HG03196 (cell line): Measurements from ENCODE around the gene LUC7L.
"Not testable (repeated sequence)": the region's sequence is repeated elsewhere in the genome, so short reads cannot be mapped to it uniquely, and the experiment has no call there.

Source experiments
- ATAC-seq: cut with Tn5 transposase; IDR thresholded peaks from one replicate; pipeline ENCODE4 v1.9.1; 2021; ENCODE audit not compliant: unreplicated experiment

LUC7L gene

DNA sequence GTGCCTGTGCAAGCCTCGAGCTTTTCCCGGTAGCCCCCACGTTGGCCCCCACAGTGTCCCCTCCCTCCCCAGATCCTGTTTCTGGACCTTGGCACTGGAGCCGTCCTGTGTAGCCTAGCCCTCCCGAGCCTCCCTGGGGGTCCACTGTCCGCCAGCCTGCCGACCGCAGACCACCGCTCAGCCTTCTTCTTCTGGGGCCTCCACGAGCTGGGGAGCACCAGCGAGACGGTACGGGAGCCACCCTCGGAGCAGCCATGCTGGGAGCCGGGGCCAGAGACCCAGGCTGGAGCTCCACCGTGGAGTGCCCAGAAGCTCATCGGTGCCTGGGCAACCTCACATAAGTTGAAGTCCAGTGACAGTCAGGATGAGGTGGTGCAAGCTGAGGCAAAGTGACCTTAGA, 34.7 kb upstream of the LUC7L start:
- no peak for ATAC-seq

DNA sequence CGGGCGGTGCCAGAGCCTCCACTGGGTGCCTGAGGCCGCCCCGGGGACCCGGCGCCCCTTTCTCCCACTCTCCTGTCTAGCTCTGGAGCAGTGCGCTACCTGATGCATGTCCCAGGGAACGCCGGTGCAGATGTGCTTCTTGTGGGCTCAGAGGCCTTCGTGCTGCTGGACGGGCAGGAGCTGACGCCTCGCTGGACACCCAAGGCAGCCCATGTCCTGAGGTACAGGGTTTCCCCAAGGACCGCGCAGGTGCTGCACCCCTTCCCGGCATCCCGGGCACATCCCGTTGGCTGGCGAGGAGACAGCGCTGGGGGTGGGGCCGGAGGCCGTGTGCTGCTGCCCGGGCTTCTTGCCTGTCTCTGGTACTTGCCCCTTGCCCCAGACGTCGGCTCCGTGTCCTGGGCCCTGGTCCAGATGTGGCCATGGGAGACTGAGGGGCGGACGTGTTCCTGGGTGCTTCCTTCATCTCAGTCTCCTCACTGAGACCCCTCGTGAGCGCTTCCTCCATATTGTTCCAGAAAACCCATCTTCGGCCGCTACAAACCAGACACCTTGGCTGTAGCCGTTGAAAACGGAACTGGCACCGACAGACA, 34.0 kb upstream of the LUC7L start:
- no peak for ATAC-seq

DNA sequence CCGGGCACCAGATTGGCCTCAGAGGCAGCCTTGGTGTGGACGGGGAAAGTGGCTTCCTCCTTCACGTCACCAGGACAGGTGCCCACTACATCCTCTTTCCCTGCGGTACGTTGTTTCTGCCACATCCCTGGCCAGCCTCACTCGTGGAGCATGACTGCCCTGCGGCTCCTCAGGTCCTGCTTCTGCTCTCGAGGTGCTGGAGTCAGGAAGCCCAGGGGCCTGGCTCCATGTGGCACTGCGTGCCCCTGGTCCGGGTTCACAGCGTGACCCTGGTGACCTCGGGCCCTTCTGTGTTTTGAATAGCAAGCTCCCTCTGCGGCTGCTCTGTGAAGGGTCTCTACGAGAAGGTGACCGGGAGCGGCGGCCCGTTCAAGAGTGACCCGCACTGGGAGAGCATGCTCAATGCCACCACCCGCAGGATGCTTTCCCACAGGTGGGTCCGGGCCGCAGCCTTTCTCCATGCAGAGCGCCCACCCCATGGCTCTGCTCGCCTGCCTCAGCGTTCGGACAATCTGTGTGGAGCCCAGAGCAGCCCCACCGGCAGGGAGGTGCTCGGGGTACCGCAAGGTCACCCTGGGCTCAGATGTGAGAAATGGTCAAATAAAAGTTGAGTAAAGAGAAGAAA, 33.0 kb upstream of the LUC7L start:
- ATAC-seq, result no peak

DNA sequence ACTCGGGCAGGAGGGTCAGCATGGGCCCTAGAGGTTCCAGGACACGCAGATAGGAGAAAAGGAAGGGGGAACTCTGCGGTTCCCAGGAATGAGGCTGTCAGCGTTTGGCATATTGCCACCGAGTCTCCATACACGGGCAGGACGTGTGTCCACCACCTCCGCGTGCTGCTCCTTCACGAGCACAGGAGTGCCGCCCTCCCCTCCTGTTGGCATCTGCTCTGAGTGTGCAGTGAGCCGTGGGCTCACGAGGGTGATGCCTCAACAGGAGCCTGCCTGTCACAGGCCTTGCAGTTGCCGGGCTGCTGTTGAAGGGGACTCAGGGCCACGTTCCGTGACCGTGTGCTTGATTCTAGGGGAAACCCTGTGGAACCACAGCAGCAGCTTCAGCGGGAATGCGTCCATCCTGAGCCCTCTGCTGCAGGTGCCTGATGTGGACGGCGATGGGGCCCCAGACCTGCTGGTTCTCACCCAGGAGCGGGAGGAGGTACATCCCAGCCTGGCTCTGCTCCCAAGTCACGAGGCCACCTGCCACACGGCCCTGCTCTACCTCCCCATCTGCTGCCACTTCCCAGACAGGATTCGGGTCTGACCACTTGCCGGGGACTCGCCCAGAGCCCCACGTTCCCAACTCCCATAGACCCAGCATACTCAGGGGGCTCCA, 31.9 kb upstream of the LUC7L start:
- no peak for ATAC-seq

DNA sequence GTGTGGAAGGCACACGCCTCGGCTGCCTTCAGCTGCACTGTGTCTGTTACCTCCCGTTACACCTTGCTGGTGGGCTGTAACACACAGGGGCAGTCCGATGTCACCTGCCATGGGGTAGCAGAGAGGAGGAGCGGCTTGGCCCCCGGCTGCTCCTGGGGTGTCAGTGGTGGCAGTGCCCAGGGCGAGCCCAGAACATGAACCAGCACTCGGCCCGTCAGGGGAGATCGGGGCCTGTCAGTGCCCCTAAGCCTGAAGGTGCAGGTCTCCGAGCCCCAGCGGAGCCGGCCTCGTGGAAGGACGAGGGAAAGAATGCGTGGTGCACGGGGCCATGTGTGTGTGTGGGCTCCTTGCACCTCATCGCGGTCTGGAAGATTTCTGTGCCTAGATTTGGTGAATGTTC, 31.1 kb upstream of the LUC7L start:
- no peak for ATAC-seq

DNA sequence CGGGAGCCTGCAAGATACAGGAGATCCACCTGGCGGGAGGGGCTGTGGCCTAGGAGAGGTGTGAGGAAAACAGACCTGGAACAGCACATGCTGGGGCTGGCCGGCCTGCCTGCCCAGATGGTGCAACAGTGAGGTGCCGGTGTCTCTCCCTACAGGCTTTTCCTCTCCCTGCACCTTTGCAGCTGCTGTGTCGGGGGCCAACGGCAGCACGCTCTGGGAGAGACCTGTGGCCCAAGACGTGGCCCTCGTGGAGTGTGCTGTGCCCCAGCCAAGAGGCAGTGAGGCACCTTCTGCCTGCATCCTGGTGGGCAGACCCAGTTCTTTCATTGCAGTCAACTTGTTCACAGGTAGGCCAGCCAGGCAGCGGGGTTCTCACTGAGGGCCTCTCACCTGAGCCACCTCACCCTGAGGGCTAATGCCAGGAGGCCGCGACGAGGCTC, 30.6 kb upstream of the LUC7L start:
- ATAC-seq, result no peak

DNA sequence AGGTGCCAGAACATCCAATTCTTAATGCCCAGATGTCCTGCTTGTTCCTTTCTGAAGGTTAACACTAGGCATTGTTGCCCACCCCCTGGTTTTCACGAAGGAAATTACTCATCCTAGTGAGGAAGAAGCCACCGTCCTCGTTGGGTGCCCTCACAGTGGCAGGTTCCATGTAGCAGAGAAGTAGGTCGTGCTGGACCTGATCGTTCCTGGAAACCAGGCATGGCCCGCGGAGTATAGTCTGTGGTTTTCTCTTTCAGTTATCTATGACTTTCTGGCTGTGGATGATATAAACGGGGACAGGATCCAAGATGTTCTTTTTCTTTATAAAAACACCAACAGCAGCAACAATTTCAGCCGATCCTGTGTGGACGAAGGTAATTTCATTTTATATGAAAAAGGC, 30.0 kb upstream of the LUC7L start:
- ATAC-seq, result no peak

DNA sequence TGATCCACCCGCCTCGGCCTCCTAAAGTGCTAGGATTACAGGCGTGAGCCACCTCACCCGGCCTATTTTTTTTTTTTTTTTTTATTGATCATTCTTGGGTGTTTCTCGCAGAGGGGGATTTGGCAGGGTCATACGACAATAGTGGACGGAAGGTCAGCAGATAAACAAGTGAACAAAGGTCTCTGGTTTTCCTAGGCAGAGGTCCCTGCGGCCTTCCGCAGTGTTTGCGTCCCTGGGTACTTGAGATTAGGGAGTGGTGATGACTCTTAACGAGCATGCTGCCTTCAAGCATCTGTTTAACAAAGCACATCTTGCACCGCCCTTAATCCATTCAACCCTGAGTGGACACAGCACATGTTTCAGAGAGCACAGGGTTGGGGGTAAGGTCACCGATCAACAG, 28.8 kb upstream of the LUC7L start:
- ATAC-seq, result not testable (repeated sequence)

DNA sequence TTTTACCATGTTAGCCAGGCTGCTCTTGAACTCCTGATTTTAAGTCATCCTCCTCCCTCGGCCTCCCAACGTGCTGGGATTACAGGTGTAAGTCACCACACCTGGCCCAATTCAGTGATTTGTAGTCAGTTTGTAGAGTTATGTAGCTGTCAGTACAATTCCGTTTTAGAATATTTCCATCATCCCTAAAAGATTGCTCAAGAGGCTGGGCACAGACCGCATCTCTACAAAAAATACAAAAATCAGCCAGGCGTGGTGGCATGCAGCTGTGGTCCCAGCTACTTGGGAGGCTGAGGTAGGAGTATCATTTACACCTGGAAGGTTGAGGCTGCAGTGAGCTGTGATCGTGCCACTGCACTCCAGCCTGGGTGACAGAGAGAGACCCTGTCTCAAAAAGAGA, 25.9 kb upstream of the LUC7L start:
- ATAC-seq, result no peak

DNA sequence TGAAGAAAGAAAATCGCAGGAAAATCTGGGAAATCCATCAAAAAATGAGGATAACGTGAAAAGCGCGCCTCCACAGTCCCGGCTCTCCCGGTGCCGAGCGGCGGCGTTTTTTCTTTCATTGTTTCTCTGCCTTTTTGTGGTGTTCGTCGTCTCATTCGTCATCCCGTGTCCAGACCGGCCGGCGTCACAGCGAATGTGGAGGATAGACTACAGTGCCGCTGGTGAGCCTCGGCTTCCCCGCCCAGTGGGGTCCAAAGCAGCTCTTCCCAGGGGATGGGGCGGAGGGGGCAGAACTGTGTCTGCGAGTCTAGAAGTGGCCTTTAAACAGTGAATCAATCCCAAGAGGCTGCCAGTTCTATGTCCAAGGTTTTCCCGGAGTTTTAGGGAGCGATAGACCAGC, 25.2 kb upstream of the LUC7L start:
- no peak for ATAC-seq

DNA sequence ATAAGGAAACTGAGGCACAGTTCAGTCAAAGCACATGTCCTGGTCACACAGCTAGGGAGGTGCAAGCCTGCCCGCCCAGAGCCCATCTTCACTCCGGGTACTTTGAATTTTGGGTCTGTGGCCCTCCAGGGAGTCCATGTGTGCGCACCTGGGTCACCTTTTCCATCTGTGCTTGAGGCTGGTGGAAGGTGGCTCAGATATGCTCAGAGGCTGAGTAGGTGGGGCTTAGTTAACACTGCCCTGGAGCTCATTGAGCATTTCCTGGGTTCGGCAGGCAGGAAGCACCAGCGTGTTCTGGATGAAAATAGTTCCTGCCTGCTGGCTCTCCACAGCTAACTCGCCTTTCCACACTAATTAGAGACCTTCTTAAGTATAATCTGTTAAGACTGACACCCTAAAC, 24.6 kb upstream of the LUC7L start:
- ATAC-seq, result no peak

DNA sequence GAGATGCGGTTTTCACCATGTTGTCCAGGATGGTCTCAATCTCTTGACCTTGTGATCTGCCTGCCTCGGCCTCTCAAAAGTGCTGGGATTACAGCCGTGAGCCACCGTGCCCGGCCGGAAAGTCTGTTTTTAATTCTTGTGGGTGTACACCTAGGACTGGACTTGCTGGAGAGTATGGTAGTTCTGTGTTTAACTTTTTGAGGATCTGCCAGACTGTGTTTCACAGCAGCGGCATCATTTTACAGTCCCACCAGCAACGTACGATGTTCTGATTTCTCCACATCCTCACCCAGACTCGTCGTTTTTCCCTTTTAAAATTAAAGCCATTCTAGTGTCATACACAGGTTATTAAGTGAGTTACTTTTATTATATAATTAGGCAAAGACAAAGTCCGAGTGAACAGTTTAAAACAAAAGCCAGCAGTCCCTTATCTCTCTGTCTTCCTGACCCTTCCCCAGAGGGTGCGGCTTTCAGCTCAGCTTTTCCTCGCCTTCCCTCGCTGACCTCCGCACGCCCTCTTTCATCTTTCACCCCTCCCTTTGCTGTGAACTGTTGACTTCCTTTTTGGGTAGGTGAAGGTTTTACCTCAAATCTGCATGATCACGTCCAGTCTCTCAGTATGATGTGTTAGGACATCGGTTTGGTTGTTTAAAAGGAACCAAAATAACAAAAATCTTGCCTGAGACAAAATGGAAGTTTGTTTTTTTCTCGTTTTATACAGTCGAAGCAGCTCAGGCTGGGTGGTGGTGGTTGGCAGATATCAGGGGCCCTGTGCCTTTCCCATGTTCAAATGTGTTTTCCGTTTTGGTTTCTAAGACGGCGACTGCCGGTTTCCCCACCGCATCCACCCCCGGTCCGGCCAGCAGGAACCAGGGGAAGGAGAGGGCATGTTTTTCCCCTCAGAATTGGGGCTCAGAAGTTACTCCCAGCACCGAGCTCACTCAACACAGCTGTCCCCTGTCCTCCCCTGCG, 23.4 kb upstream of the LUC7L start:
- ATAC-seq, result no peak

DNA sequence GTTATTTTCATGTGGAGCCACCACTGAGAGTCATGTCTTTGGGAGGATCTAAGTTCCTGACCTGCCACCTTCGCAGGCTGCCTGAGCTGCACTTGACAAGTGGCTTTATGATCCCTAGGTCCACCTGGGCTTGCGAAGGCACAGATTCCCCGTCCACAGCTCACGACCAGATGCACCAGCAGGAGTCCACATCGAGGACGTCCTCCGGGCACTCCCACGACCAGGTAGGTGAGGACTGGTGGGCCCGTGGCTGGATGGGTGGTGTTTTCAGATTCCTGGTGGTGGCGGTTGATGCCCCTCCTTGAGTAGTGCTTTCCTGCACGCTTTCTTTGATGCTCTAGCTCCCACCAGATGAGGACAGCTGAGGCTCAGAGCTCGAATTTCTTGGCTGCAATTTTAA, 20.2 kb upstream of the LUC7L start:
- ATAC-seq, result no peak

DNA sequence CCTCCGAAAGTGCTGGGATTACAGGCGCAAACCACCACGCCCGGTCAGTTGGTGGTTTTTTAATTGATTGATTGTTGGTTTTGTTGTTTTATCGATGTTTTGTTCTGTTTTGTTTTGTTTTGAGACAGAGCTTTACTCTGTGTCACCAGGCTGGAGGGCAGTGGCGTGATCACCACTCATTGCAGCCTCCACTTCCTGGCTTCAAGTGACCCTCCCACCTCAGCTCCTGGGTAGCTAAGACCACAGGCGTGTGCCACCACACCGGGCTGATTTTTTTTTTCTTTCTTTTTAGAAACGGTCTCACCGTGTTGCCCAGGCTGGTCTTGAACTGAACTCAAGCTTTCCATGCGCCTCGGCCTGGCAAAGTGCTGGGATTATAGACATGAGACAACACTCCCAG, 17.8 kb upstream of the LUC7L start:
- ATAC-seq, result no peak

DNA sequence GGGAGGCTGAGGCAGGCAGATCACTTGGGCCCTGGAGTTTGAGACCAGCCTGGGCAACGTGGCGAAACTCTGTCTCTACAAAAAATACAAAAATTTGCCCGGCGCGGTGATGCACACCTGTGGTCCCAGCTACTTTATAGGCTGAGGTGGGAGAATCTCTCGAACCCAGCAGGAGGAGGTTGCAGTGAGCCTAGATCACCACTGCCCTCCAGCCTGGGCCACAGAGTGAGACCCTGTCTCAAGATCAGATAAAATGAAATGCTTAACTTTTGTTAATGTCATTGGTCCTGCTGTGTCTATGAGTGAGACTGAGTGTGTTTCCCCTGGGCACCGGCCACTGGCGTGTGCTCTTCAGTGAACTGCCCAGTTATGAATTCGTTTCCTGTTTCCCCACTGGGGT, 15.9 kb upstream of the LUC7L start:
- no peak for ATAC-seq

DNA sequence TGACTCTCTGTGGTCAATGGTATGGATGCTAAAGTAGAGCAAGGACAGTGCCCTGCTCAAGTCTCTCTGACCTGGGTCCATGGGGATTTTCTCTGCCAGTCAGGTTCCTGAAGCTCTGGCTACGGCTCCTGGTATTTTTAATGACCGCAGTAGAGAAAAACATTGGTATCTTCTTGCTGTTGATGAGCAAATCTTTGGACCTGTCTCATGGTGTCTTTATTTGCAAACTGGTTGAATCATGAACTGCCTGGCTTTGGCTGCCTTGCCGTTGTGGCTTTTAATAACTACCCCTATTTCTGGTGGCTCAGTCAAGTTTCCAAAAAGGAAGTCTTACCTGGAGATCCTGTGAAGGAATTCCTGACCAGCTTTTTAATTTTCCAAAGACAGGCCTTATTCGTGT, 14.1 kb upstream of the LUC7L start:
- no peak for ATAC-seq

DNA sequence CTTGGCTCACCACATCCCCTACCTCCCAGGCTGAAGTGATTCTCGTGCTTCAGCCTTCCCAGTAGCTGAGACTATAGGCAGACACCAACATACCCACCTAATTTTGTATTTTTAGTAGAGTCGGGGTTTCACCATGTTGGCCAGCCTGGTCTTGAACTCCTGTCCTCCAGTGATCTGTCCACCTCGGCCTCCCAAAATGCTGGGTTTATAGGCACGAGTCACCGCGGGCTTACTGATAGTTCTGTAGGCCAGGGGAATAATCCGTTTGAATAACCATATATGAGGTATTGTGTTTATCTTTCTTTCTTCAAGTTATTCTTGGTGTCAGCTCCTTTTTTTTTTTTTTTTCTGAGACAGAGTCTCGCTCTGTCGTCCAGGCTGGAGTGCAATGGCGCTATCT, 13.0 kb upstream of the LUC7L start:
- ATAC-seq, result no peak

DNA sequence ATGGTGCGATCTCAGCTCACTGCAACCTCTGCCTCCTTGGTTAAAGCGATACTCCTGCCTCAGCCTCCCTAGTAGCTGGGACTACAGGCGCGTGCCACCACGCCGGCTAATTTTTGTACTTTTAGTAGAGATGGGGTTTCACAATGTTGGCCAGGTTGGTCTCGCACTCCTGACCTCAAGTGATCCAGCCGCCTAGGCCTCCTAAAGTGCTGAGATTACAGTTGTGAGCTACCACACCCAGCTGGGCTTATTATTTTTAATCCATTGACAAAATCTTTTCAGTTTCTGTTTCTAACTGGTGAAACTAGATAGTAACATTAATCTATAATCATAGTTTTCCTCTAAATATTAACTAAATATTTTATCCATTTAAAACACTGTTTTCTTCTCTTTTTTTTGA, 11.3 kb upstream of the LUC7L start:
- no peak for ATAC-seq

DNA sequence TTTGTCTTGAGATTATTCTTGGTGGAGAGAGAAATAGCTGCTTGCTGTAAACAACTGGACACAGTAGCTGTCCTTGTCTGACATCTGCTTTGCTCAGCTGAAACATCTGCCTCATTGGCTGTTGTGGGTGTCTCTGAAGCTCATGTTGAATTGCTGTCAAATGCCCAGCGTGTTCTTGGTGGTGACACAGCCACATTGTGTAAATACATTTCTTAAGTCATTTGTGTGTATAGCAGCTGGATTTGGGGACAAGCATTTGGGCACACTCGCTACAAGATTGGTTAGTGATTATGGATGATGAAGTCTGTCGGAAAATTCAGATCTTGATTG, 10.7 kb upstream of the LUC7L start:
- ATAC-seq, result no peak

DNA sequence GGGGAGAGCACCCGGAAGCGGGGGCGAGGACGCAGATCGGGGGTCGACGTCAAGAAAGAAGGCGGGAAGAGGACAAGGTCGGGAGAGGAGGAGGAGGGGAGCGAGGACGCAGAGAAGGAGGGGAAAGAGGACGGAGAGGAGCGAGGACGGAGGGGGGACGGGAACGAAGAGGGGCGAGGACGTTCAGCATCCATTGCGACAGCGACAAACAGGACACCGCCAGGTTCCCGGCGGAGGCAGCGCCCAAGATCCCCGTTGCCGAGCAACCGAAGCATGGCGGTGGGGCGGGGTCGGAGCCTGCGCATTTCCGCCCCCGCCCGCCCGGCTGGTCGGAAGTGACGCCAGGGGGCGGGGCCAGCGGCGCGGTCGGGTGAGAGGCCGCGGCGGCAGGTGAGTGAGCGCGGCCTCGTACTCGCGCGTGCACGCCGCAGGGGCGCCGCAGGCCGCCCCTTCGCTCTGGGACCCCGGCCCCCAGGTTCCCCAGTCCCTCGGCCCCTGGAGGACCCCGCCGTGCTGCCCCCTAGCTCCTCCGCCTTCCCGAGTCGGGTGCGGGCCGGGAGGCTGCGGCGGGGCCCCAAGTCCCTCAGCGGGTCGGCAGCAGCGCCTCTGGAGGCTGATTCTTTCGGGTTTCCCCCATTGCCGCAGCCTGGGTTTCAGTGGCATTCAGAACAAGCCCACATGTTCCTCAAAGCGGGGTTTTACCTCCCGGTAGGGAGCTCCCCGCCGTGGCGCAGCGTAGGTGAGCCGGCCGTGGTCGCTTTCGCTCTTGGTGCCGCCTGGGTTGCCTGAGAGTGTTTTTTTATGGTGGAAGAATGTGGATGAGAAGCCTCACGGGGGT, 5.4 kb upstream of the LUC7L start, which contains the start of gene FAM234A:
Gene FAM234A (plus strand): TSS at position 354 of the 838 bp plus-strand sequence. CDS start 19,593 bp downstream, outside the sequence.
- peak; percentile 74 for ATAC-seq

DNA sequence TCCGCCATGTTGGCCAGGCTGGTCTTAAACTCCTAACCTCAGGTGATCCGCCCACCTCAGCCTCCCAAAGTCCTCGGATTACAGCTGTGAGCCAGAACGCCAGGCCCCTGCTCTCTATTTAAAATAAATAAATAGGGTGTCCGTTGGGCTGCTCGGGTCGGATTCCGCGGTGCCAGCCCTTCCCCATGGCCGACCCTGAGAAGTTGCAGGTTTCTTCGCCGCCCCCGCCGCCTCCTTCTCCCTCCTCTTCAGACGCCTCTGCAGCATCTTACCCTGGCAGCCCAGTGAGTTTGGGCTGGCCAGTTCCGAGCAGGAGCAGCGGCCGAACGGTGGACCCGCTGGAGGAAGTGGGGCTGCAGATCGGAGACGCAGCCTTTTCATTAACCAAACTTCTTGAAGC, 1.7 kb upstream of the LUC7L start:
- no peak for ATAC-seq
